ENCODE data around the gene COL8A1.

The COL8A1 gene

DNA sequence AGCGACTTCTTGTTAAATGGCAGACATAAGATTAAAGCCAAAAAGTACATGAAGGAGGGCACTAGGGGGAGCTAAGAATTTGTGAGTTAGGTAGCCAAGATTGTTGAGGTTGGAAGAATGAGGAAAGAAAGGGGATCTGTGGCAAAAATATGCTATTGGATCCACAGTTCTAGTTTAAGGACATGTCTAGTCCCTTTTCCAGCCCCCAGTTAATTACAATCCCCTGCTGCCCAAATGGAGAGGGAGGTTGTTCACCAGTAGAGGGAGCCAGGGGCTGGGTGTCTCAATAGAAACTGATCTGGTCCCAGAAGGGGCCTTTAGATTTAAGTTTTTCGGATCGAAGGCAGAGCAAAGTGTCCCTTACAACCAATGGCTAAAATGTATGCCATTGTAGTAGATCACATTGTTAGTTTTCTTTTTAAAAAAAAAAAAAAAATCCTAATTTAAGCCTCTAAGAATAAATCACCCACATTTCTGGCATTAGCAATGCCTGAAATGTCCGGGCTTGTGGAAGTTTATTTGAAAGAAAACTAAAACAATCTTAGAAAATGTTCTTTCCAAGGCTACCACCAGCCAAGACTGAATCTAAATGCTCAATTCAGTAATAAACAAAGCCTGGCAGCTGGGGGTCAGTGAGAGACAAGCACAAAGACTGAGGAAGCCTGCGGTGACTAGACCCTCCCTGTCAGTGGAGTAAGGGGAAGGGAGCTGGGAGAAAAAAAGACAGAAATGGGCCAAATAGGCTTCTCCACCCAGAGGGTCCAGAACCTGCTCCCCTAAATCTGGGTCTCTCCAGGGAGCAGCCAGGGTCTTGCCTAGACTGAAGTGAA, 7.1 kb downstream of the COL8A1 start:
- H3K4me3 ChIP-seq (ENCODE audit: low read depth, low read length): no peak overlapping the region
- H3K9ac ChIP-seq: no peak overlapping the region
- TF ChIP-seq, protein P1, sequence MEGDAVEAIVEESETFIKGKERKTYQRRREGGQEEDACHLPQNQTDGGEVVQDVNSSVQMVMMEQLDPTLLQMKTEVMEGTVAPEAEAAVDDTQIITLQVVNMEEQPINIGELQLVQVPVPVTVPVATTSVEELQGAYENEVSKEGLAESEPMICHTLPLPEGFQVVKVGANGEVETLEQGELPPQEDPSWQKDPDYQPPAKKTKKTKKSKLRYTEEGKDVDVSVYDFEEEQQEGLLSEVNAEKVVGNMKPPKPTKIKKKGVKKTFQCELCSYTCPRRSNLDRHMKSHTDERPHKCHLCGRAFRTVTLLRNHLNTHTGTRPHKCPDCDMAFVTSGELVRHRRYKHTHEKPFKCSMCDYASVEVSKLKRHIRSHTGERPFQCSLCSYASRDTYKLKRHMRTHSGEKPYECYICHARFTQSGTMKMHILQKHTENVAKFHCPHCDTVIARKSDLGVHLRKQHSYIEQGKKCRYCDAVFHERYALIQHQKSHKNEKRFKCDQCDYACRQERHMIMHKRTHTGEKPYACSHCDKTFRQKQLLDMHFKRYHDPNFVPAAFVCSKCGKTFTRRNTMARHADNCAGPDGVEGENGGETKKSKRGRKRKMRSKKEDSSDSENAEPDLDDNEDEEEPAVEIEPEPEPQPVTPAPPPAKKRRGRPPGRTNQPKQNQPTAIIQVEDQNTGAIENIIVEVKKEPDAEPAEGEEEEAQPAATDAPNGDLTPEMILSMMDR (IDR thresholded peaks at IDR 0.05): peak; percentile 48
- no peaks in the 10 kb centered on the region for H3K36me3 ChIP-seq (ENCODE audit: control insufficient read depth, insufficient read depth, low read length)
- H3K79me2 ChIP-seq: no peaks in the 10 kb centered on the region
- no peak overlapping the region for H2AFZ ChIP-seq
- no peaks in the 10 kb centered on the region for H3K27me3 ChIP-seq (ENCODE audit: control insufficient read depth, insufficient read depth, low read length)
- H3K4me1 ChIP-seq: no peaks in the 10 kb centered on the region
- H3K4me2 ChIP-seq (ENCODE audit: low read length): no peak overlapping the region
- H3K27ac ChIP-seq: no peak overlapping the region
- H3K9me3 ChIP-seq (ENCODE audit: control insufficient read depth, low read length): no peaks in the 10 kb centered on the region

DNA sequence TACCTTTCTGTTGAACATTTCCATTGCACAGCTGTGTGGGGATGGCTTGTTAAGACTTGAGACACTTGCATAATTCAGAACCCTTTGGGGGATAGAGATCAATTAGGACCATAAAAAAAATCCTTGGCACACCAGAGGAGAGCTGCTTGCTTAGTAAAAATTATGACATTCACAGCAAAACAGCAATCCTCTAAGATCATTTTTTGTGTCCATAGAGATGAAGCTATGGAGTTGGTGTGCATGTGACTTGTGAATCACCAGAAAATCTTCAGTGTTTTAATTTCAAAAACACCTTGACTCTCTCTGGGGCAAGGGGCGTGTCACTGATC, 7.7 kb downstream of the COL8A1 start:
- TF ChIP-seq, protein P1 (IDR thresholded peaks at IDR 0.05): no peak
- Histone ChIP-seq H3K4me2 (ENCODE audit: low read length) (no peak overlapping the region), H3K79me2 (no peaks in the 10 kb centered on the region), H3K27me3 (ENCODE audit: control insufficient read depth, insufficient read depth, low read length) (no peaks in the 10 kb centered on the region), H3K4me3 (ENCODE audit: low read depth, low read length) (no peak overlapping the region), H3K4me1 (no peaks in the 10 kb centered on the region), H3K36me3 (ENCODE audit: control insufficient read depth, insufficient read depth, low read length) (no peaks in the 10 kb centered on the region), H3K9me3 (ENCODE audit: control insufficient read depth, low read length) (no peaks in the 10 kb centered on the region), H3K27ac (no peak overlapping the region), H2AFZ (no peak overlapping the region), H3K9ac (no peak overlapping the region)

DNA sequence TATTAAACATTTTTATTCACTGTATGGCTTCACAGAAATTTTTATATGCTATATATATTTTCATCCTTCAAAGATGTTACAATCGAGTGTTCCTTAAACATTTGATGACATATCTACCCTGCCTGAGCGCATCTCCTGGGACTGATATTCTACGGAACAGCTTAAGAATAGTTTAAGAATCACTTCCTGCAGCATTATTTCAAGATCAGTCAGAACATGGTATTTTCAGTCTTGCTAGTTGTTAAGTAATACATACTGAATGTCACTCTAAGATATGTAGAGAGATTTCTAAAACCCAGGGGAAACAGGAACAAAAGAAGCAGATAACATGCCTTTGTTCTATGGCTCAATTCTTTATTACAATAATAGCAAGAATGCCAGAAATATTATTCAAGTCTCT, 8.7 kb downstream of the COL8A1 start:
- no peak overlapping the region for H3K27ac ChIP-seq
- no peak overlapping the region for H3K4me3 ChIP-seq (ENCODE audit: low read depth, low read length)
- TF ChIP-seq, protein P1 (IDR thresholded peaks at IDR 0.05): no peak

DNA sequence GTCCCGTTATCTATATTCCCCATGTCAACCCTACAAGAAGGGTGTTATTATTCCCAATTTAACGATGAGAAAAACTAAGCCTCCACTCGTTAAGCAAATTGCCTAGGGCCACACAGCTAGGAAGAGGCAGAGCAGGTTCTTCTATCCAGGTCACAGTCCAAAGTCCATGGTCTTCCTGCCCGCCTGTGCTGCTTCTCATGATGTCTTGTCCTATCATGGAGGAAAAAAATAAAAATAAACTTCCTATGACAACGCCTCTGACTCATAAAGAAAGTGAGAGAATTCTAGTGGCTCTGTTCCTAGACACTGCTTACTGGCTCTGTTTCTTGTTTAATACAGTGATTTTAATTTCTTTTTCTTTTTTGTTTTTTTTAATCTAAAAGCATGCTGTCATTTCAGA, 9.7 kb downstream of the COL8A1 start:
- H3K36me3 ChIP-seq (ENCODE audit: control insufficient read depth, insufficient read depth, low read length): no peaks in the 10 kb centered on the region
- no peaks in the 10 kb centered on the region for H3K79me2 ChIP-seq
- H3K4me1 ChIP-seq: no peaks in the 10 kb centered on the region
- H3K4me2 ChIP-seq (ENCODE audit: low read length): no peak overlapping the region
- no peak overlapping the region for H3K9ac ChIP-seq
- no peak overlapping the region for H3K4me3 ChIP-seq (ENCODE audit: low read depth, low read length)
- H3K27ac ChIP-seq: no peak overlapping the region
- no peaks in the 10 kb centered on the region for H3K27me3 ChIP-seq (ENCODE audit: control insufficient read depth, insufficient read depth, low read length)
- H3K9me3 ChIP-seq (ENCODE audit: control insufficient read depth, low read length): no peaks in the 10 kb centered on the region
- TF ChIP-seq, protein P1 (IDR thresholded peaks at IDR 0.05): no peak
- no peak overlapping the region for H2AFZ ChIP-seq

More for the DNA sequence above, 8.7 kb downstream of the COL8A1 start:
- Histone ChIP-seq H3K36me3 (ENCODE audit: control insufficient read depth, insufficient read depth, low read length) (no peaks in the 10 kb centered on the region), H3K4me2 (ENCODE audit: low read length) (no peak overlapping the region), H3K9ac (no peak overlapping the region), H3K27me3 (ENCODE audit: control insufficient read depth, insufficient read depth, low read length) (no peaks in the 10 kb centered on the region), H3K79me2 (no peaks in the 10 kb centered on the region), H3K9me3 (ENCODE audit: control insufficient read depth, low read length) (no peaks in the 10 kb centered on the region), H3K4me1 (no peaks in the 10 kb centered on the region), H2AFZ (no peak overlapping the region)

DNA sequence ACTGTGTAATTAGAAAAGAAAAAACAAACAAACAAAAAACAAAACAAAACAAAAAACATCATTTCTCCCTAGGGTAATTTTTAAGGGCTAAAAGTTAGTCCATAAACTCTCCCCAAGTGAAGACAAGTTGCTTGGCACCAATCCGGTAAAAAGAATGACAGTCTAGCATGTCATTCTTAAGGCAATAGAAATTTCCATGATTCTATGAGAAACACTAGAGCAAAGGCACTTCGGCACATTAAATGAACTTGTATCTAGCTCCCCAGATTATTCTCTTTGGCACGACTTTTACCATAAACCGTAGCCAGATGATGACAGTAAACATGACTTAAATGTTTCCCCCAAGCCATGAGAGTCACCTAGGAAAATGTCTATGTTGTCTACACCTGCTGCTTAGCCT, 10.1 kb downstream of the COL8A1 start:
- H3K4me3 ChIP-seq (ENCODE audit: low read depth, low read length): no peak overlapping the region
- H3K36me3 ChIP-seq (ENCODE audit: control insufficient read depth, insufficient read depth, low read length): no peaks in the 10 kb centered on the region
- TF ChIP-seq, protein P1 (IDR thresholded peaks at IDR 0.05): no peak
- no peak overlapping the region for H3K9ac ChIP-seq
- no peaks in the 10 kb centered on the region for H3K4me1 ChIP-seq
- no peaks in the 10 kb centered on the region for H3K79me2 ChIP-seq
- H3K27me3 ChIP-seq (ENCODE audit: control insufficient read depth, insufficient read depth, low read length): no peaks in the 10 kb centered on the region
- no peaks in the 10 kb centered on the region for H3K9me3 ChIP-seq (ENCODE audit: control insufficient read depth, low read length)
- no peak overlapping the region for H3K27ac ChIP-seq
- H3K4me2 ChIP-seq (ENCODE audit: low read length): no peak overlapping the region
- H2AFZ ChIP-seq: no peak overlapping the region

Measured in parathyroid adenoma (tissue), 2 donors.